H1 (cell line): ENCODE data around the gene UBR3. TPM values are rescaled to one million over a fixed set of nuclear protein-coding genes. Genes with fewer than 3 reads are reported as not detected.
"Not testable (repeated sequence)": the region's sequence is repeated elsewhere in the genome, so short reads cannot be mapped to it uniquely, and the experiment has no call there.

Source experiments
- CTCF ChIA-PET: fragments of 300-600 bp; sonication (Branson Sonifier 250); formaldehyde crosslinking; loops from one replicate; lab custom pipeline; 2021; ENCODE audit not compliant: partially characterized antibody; lab: Charles Lee
- POLR2A ChIA-PET: fragments of 300-600 bp; sonication (Branson Sonifier 250); formaldehyde crosslinking; loops from one replicate; lab custom pipeline; 2021; ENCODE audit warnings: inconsistent platforms; ENCODE audit not compliant: partially characterized antibody; lab: Charles Lee
- DNase-seq, 2 experiments: peaks; one replicate each; pipeline versions ENCODE4 v3.0.0 to v3.0.0-alpha.2; 2010 to 2022; ENCODE audit warnings: low spot score in 2 of 2, low read depth in 1 of 2, mixed read lengths in 1 of 2
- FAIRE-seq: peaks from 2 replicates; lab custom pipeline; 2011; peaks lifted over from hg19 to GRCh38; lab: Jason Lieb, UNC
- H2AFZ ChIP-seq: 2 replicates; pipeline ENCODE4 v1.8.1; 2012; ENCODE audit warnings: low read length, inconsistent platforms
- H2AK5ac ChIP-seq: 2 replicates; pipeline ENCODE4 v1.6.1; 2013; ENCODE audit warnings: low read depth, low read length
- H2BK120ac ChIP-seq: replicated peaks from 2 replicates; pipeline ENCODE3; 2013; ENCODE audit warnings: low read depth, low read length, inconsistent platforms
- H2BK12ac ChIP-seq: 2 replicates; pipeline ENCODE4 v1.6.1; 2013; ENCODE audit warnings: low read depth, low read length
- H2BK15ac ChIP-seq: 2 replicates; pipeline ENCODE4 v1.6.1; 2013; ENCODE audit warnings: low read length
- H2BK20ac ChIP-seq: 2 replicates; pipeline ENCODE4 v1.6.1; 2013; ENCODE audit warnings: low read length
- H2BK5ac ChIP-seq: 2 replicates; pipeline ENCODE4 v1.6.1; 2013; ENCODE audit warnings: low read depth, low read length
- H3K14ac ChIP-seq: 2 replicates; pipeline ENCODE4 v1.6.1; 2013; ENCODE audit warnings: inconsistent platforms; ENCODE audit not compliant: insufficient read length
- H3K18ac ChIP-seq: 2 replicates; pipeline ENCODE4 v1.6.1; 2013; ENCODE audit warnings: low read length; ENCODE audit errors: extremely low read depth
- H3K23ac ChIP-seq: 2 replicates; pipeline ENCODE4 v1.6.1; 2013; ENCODE audit warnings: inconsistent platforms; ENCODE audit not compliant: insufficient read length
- H3K23me2 ChIP-seq: 2 replicates; pipeline ENCODE4 v1.6.1; 2013; ENCODE audit warnings: low read depth, low read length
- H3K27ac ChIP-seq: 2 replicates; pipeline ENCODE4 v1.6.1; 2011; ENCODE audit warnings: low read depth, low read length, inconsistent platforms
- H3K27me3 ChIP-seq, 4 experiments: replicated peaks in 1 of 4; 1 replicate in 1 of 4; 2 replicates in 3 of 4; pipeline versions ENCODE4 v1.6.1 to v1.8.1; 2011 to 2013; ENCODE audit warnings: low read length in 3 of 4, mild to moderate bottlenecking in 3 of 4, inconsistent platforms in 2 of 4, mixed read lengths in 2 of 4, moderate library complexity in 1 of 4; ENCODE audit not compliant: control insufficient read depth in 3 of 4, insufficient read depth in 3 of 4; ENCODE audit errors: extremely low read depth in 1 of 4
- H3K36me3 ChIP-seq, 4 experiments: 2 replicates each; pipeline versions ENCODE4 v1.6.1 to v1.8.1; 2011 to 2013; ENCODE audit warnings: mild to moderate bottlenecking in 4 of 4, low read length in 3 of 4, moderate library complexity in 2 of 4, control low read depth in 1 of 4, inconsistent platforms in 1 of 4; ENCODE audit not compliant: insufficient read depth in 4 of 4, control insufficient read depth in 2 of 4
- H3K4ac ChIP-seq: replicated peaks from 2 replicates; pipeline ENCODE3; 2013; ENCODE audit warnings: low read length, low read depth, mixed read lengths, inconsistent platforms; ENCODE audit not compliant: insufficient read length
- H3K4me1 ChIP-seq, 4 experiments: replicated peaks in 1 of 4; 1 replicate in 1 of 4; 2 replicates in 3 of 4; pipeline versions ENCODE4 v1.6.1 to v1.8.1; 2011 to 2013; ENCODE audit warnings: low read length in 3 of 4, inconsistent platforms in 2 of 4, mixed read lengths in 1 of 4; ENCODE audit not compliant: insufficient read depth in 4 of 4, control insufficient read depth in 3 of 4
- H3K4me2 ChIP-seq, 2 experiments: 2 replicates each; pipeline versions ENCODE4 v1.6.1 to v1.8.1; 2011 to 2013; ENCODE audit warnings: low read depth in 2 of 2, low read length in 2 of 2, control low read depth in 1 of 2, inconsistent platforms in 1 of 2, mild to moderate bottlenecking in 1 of 2; ENCODE audit not compliant: insufficient read depth in 1 of 2
- H3K4me3 ChIP-seq, 4 experiments: fragments of 200-600, 300-600 bp in 1 of 4; sonication (generic), shearing (Covaris generic), sonication (Bioruptor Twin) in 1 of 4; 2 replicates each; pipeline versions ENCODE4 v1.5.1 to v1.8.1; 2011 to 2016; ENCODE audit warnings: low read length in 4 of 4, low read depth in 3 of 4, control low read depth in 2 of 4, inconsistent platforms in 2 of 4, mild to moderate bottlenecking in 2 of 4, mixed read lengths in 1 of 4, moderate library complexity in 1 of 4; ENCODE audit not compliant: insufficient read depth in 2 of 4; ENCODE audit errors: extremely low read depth in 1 of 4
- H3K56ac ChIP-seq: replicated peaks from 2 replicates; pipeline ENCODE3; 2013; ENCODE audit warnings: low read depth, mild to moderate bottlenecking, mixed read lengths, low read length, inconsistent platforms; ENCODE audit not compliant: insufficient read length
- H3K79me1 ChIP-seq: 2 replicates; pipeline ENCODE4 v1.6.1; 2013; ENCODE audit warnings: low read depth, low read length, control low read depth
- H3K79me2 ChIP-seq, 2 experiments: 2 replicates each; pipeline versions ENCODE4 v1.6.1 to v1.8.1; 2012 to 2013; ENCODE audit warnings: low read length in 2 of 2, mild to moderate bottlenecking in 2 of 2, inconsistent platforms in 1 of 2; ENCODE audit not compliant: insufficient read depth in 2 of 2, control insufficient read depth in 1 of 2
- H3K9ac ChIP-seq, 4 experiments: replicated peaks in 1 of 4; 1 replicate in 1 of 4; 2 replicates in 3 of 4; pipeline versions ENCODE4 v1.6.1 to v1.8.1; 2011 to 2013; ENCODE audit warnings: low read depth in 3 of 4, low read length in 3 of 4, control low read depth in 2 of 4, mild to moderate bottlenecking in 2 of 4, moderate library complexity in 2 of 4, inconsistent platforms in 1 of 4; ENCODE audit errors: extremely low read depth in 1 of 4
- H3K9me3 ChIP-seq, 2 experiments: 2 replicates each; pipeline versions ENCODE4 v1.6.1 to v1.8.1; 2012 to 2013; ENCODE audit warnings: mild to moderate bottlenecking in 2 of 2, moderate library complexity in 2 of 2, control low read depth in 1 of 2, inconsistent platforms in 1 of 2, low read depth in 1 of 2, low read length in 1 of 2, mixed read lengths in 1 of 2; ENCODE audit not compliant: insufficient read depth in 2 of 2
- H4K20me1 ChIP-seq, 2 experiments: replicated peaks in 1 of 2; 2 replicates each; pipeline versions ENCODE3 to v1.8.1; 2011 to 2013; ENCODE audit warnings: inconsistent platforms in 2 of 2, low read length in 2 of 2, mild to moderate bottlenecking in 1 of 2; ENCODE audit not compliant: insufficient read depth in 2 of 2, control insufficient read depth in 1 of 2
- H4K5ac ChIP-seq: 2 replicates; pipeline ENCODE4 v1.6.1; 2013; ENCODE audit warnings: low read length, low read depth, mixed read lengths, inconsistent platforms; ENCODE audit not compliant: insufficient read length
- H4K8ac ChIP-seq: 2 replicates; pipeline ENCODE4 v1.8.0; 2013; ENCODE audit warnings: mild to moderate bottlenecking, moderate library complexity, low read length, inconsistent platforms; ENCODE audit not compliant: insufficient read depth; ENCODE audit errors: extremely low read depth
- H4K91ac ChIP-seq: replicated peaks from 2 replicates; pipeline ENCODE3; 2013; ENCODE audit warnings: low read length, mixed read lengths, inconsistent platforms; ENCODE audit not compliant: insufficient read length
- ASH2L ChIP-seq: fragments of 200-600, 300-600 bp; sonication (generic); IDR thresholded peaks from one replicate; pipeline ENCODE4 v1.7.1; 2017; ENCODE audit warnings: low read length
- WGBS, 2 experiments: shearing (Covaris generic) in 1 of 2; methylation state at CpG; one replicate each; pipeline versions ENCODE4 v1.1.6 to v1.1.7; 2013 to 2015; ENCODE audit warnings: low lambda C conversion rate in 2 of 2, mixed read lengths in 2 of 2, inconsistent platforms in 1 of 2, low coverage in 1 of 2, missing lambda C conversion rate in 1 of 2; ENCODE audit not compliant: insufficient replicate concordance in 2 of 2, insufficient coverage in 1 of 2, insufficient read length in 1 of 2; ENCODE audit errors: extremely low coverage in 1 of 2, missing lambda C conversion rate in 1 of 2; 5-methylcytosine and 5-hydroxymethylcytosine counted together
- polyA plus RNA-seq, 7 experiments: library from polyadenylated mRNA; depleted of rRNA in 3 of 7; stranded (reverse) in 5 of 7; unstranded in 2 of 7; fragments of >200 nt in 5 of 7; fragments of 200-250 nt in 2 of 7; gene quantifications; 1 replicate in 5 of 7; 2 replicates in 1 of 7; 4 replicates in 1 of 7; pipeline versions ENCODE4 v1.2.1 to v1.2.3, GENCODE V29; 2011 to 2013; ENCODE audit warnings: missing spikeins in 2 of 7, mixed read lengths in 2 of 7
- total RNA-seq: library from RNA; stranded (reverse); fragmentation: NEBNext Ultra II Directional; extraction: Animal tissue kit (Norgen Biotek cat#: 25700); gene quantifications from 2 replicates; pipeline ENCODE4 v1.2.1, GENCODE V29; 2021
- TF ChIP-seq, protein P1 (sequence below), 3 experiments: IDR thresholded peaks; 1 replicate in 2 of 3; 2 replicates in 1 of 3; pipeline versions ENCODE4 v1.5.1 to v1.6.1; 2011; ENCODE audit warnings: low read length in 3 of 3, mild to moderate bottlenecking in 3 of 3, inconsistent platforms in 2 of 3, low read depth in 1 of 3, moderate library complexity in 1 of 3; ENCODE audit not compliant: insufficient read depth in 1 of 3; ENCODE audit errors: control extremely low read depth in 1 of 3
- TF ChIP-seq, protein P2 (sequence below): IDR thresholded peaks from 2 replicates; pipeline ENCODE4 v1.6.1; 2011; ENCODE audit warnings: low read length, improper control_type of control experiment

UBR3 gene
- total and polyA plus RNA-seq, 2 of the 8 experiments (the other 6 are each of a cell fraction or from before 2014, with no cell fraction given): 3.7 to 17.7 TPM

DNA sequence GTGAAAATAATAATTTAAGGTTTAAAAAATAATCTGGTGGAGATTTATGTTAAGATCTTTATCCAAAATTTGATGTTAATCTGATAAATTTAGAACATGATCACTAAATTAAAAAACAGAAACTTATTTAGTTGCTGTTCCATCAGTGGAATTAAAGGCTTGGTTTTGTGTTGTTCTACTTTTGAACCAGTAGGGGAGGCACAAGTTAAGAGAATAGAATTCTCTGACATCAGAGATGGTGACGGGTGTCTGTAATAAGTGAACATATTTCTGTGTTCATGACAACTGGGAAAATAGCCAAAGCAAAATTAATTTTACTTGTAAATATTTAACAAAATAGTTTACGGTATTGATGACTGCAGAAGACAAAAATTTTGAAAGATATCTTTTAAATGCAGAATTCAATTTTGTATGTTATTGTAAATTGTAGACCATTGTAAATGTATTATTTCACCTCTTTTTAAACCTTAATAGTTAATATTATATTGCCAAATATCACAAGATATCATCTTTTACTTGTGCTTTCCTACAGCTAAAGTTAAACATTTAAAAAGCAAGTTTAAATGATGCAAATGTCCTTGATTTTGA is 106.0 kb downstream of the UBR3 start (continued):
- TF ChIP-seq, protein P1, sequence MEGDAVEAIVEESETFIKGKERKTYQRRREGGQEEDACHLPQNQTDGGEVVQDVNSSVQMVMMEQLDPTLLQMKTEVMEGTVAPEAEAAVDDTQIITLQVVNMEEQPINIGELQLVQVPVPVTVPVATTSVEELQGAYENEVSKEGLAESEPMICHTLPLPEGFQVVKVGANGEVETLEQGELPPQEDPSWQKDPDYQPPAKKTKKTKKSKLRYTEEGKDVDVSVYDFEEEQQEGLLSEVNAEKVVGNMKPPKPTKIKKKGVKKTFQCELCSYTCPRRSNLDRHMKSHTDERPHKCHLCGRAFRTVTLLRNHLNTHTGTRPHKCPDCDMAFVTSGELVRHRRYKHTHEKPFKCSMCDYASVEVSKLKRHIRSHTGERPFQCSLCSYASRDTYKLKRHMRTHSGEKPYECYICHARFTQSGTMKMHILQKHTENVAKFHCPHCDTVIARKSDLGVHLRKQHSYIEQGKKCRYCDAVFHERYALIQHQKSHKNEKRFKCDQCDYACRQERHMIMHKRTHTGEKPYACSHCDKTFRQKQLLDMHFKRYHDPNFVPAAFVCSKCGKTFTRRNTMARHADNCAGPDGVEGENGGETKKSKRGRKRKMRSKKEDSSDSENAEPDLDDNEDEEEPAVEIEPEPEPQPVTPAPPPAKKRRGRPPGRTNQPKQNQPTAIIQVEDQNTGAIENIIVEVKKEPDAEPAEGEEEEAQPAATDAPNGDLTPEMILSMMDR (IDR thresholded peaks at IDR 0.05; ENCODE audit: control extremely low read depth in 1 of 3, insufficient read depth in 1 of 3, low read depth in 1 of 3, low read length in 3 of 3): peak in 2 of 3 experiments; percentile 43 to 55; a peak in 2 of 4 replicates
- TF ChIP-seq ASH2L: no peak
- TF ChIP-seq, protein P2, sequence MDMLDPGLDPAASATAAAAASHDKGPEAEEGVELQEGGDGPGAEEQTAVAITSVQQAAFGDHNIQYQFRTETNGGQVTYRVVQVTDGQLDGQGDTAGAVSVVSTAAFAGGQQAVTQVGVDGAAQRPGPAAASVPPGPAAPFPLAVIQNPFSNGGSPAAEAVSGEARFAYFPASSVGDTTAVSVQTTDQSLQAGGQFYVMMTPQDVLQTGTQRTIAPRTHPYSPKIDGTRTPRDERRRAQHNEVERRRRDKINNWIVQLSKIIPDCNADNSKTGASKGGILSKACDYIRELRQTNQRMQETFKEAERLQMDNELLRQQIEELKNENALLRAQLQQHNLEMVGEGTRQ: no peak

DNA sequence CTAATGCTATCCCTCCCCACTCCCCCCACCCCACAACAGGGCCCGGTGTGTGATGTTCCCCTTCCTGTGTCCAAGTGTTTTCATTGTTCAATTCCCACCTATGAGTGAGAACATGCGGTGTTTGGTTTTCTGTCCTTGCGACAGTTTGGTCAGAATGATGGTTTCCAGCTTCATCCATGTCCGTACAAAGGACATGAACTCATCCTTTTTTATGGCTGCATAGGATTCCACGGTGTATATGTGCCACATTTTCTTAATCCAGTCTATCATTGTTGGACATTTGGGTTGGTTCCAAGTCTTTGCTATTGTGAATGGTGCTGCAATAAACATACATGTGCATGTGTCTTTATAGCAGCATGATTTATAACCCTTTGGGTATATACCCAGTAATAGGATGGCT is 109.4 kb downstream of the UBR3 start:
- POLR2A ChIA-PET: not testable (repeated sequence)

More for the DNA sequence above, 109.4 kb downstream of the UBR3 start:
- H3K18ac ChIP-seq, H4K8ac ChIP-seq, H2AK5ac ChIP-seq, H2AFZ ChIP-seq, H2BK120ac ChIP-seq, H3K4ac ChIP-seq, H4K91ac ChIP-seq, H2BK20ac ChIP-seq, H3K79me2 ChIP-seq, H4K20me1 ChIP-seq, H3K14ac ChIP-seq, H3K36me3 ChIP-seq, H3K4me3 ChIP-seq, H3K27me3 ChIP-seq, H4K5ac ChIP-seq, H3K9ac ChIP-seq, H3K23ac ChIP-seq, H3K9me3 ChIP-seq, H3K56ac ChIP-seq, H2BK12ac ChIP-seq, CTCF ChIA-PET, FAIRE-seq, H3K4me1 ChIP-seq, H3K79me1 ChIP-seq, H2BK5ac ChIP-seq, H3K4me2 ChIP-seq, H3K27ac ChIP-seq, H3K23me2 ChIP-seq, DNase-seq, H2BK15ac ChIP-seq: not testable (repeated sequence)
- WGBS, 2 experiments: 94% methylated on average over 5 of the region's 5 CpGs; no CpG with 5 or more reads in 1 of the 2 experiments
